ENCODE measurements around the gene MPRIP.

DNA sequence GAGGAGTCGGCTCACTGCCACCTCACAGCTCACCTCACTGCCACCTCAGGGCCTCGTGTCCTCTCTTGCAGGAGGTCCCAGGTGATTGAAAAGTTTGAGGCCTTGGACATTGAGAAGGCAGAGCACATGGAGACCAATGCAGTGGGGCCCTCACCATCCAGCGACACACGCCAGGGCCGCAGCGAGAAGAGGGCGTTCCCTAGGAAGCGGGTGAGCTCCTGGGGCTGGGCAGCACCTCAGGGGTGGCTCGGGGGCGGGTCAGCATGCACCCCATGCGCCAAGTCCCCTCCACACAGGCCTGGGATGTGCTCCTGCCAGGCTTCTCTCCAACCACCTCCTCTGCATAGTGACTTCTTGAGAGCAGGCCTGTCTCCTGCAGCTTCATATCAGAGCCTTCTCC is 100.3 kb downstream of the MPRIP start:
- TF ChIP-seq, protein P1, sequence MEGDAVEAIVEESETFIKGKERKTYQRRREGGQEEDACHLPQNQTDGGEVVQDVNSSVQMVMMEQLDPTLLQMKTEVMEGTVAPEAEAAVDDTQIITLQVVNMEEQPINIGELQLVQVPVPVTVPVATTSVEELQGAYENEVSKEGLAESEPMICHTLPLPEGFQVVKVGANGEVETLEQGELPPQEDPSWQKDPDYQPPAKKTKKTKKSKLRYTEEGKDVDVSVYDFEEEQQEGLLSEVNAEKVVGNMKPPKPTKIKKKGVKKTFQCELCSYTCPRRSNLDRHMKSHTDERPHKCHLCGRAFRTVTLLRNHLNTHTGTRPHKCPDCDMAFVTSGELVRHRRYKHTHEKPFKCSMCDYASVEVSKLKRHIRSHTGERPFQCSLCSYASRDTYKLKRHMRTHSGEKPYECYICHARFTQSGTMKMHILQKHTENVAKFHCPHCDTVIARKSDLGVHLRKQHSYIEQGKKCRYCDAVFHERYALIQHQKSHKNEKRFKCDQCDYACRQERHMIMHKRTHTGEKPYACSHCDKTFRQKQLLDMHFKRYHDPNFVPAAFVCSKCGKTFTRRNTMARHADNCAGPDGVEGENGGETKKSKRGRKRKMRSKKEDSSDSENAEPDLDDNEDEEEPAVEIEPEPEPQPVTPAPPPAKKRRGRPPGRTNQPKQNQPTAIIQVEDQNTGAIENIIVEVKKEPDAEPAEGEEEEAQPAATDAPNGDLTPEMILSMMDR (IDR thresholded peaks at IDR 0.05), result no peak
- TF ChIP-seq POLR2AphosphoS5 (IDR thresholded peaks at IDR 0.05), result no peak

Measured in sigmoid colon (tissue), 4 donors.